ENCODE data around the gene COPG2. TPM values are rescaled to one million over a fixed set of nuclear protein-coding genes. Genes with fewer than 3 reads are reported as not detected.

Gene COPG2
- total RNA-seq, 4 donors from 2014 or later, result 19.9 to 25.9 (median 23.8) TPM

DNA sequence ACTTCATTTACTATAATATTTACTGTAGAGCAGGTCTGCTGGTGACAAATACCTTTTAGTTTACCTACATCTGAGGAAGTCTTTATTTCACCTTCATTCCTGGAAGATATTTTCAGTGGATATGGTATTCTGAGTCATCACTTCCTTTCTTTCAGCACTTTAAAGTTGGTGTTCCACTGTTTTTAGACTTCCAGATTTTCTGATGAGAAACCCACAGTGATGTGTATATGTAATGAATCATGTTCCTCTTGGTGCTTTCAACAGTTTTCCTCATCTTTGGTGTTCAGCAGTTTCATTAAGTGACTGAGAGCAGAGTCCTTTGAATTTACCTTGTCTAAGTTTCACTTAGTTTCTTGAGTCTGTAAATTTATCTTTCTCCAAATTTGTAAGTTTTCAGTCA lies 36.4 kb downstream of the COPG2 start:
- intact Hi-C loops (cut with DNase I; ENCODE audit: low total_unique reads), result no loop called here
- no peak for DNase-seq (ENCODE audit: low spot score in 2 of 2)
- H3K4me3 ChIP-seq (ENCODE audit: low read depth, poor library complexity, severe bottlenecking), result no peak overlapping the region
- no peak for TF ChIP-seq POLR2A (IDR thresholded peaks at IDR 0.05)
- TF ChIP-seq, protein P1, sequence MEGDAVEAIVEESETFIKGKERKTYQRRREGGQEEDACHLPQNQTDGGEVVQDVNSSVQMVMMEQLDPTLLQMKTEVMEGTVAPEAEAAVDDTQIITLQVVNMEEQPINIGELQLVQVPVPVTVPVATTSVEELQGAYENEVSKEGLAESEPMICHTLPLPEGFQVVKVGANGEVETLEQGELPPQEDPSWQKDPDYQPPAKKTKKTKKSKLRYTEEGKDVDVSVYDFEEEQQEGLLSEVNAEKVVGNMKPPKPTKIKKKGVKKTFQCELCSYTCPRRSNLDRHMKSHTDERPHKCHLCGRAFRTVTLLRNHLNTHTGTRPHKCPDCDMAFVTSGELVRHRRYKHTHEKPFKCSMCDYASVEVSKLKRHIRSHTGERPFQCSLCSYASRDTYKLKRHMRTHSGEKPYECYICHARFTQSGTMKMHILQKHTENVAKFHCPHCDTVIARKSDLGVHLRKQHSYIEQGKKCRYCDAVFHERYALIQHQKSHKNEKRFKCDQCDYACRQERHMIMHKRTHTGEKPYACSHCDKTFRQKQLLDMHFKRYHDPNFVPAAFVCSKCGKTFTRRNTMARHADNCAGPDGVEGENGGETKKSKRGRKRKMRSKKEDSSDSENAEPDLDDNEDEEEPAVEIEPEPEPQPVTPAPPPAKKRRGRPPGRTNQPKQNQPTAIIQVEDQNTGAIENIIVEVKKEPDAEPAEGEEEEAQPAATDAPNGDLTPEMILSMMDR (IDR thresholded peaks at IDR 0.05), result no peak

DNA sequence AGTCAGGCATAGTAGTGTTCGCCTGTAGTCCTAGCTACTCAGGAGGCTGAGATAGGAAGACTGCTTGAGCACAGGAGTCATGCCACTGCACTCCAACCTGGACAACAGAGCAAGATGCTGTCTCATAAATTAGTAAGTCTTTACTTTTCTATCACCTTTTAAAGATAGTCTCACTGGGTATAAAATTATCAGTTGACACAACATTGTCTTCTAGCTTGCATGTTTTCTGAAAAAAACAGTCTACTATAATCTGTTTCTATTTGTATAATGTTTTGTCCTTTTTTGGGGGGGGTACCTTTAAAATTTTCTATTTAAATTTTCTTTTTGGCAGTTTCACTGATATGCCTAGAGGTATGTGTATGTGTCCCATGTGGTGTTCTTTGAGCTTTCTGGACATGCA lies 39.6 kb downstream of the COPG2 start:
- WGBS, 2 donors, result 91 to 93% methylated on average over 1 of the region's 1 CpG
- DNase-seq (ENCODE audit: low spot score in 2 of 2), result no peak
- intact Hi-C loops (cut with DNase I; ENCODE audit: low total_unique reads), result no loop called here
- TF ChIP-seq, protein P1 (IDR thresholded peaks at IDR 0.05), result no peak
- TF ChIP-seq POLR2A (IDR thresholded peaks at IDR 0.05), result no peak
- no peak overlapping the region for H3K4me3 ChIP-seq (ENCODE audit: low read depth, poor library complexity, severe bottlenecking)

DNA sequence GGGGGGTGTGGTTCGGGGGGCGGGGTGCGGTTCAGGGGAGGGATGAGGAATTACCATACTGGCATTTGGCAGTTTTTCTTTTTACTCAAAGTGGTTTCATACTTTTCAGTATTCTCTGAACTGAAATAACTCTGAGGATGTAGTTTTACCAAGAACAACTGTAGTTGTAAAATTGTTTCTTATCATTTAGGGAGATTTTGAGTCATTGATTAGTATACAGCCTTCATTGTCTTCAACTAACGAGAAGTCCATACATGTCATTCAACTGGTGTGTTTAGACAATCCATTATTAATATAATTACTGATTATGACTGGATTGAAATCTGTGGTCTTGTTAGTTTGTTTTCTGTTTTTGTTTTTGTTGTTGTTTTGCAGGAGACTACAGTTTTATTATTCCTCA lies 40.8 kb downstream of the COPG2 start:
- intact Hi-C loops (cut with DNase I; ENCODE audit: low total_unique reads), result no loop called here
- no peak overlapping the region for H3K4me3 ChIP-seq (ENCODE audit: low read depth, poor library complexity, severe bottlenecking)
- no peak for TF ChIP-seq POLR2A (IDR thresholded peaks at IDR 0.05)
- TF ChIP-seq, protein P1 (IDR thresholded peaks at IDR 0.05), result no peak
- WGBS, 2 donors, result 91 to 94% methylated on average over 4 of the region's 4 CpGs
- no peak for DNase-seq (ENCODE audit: low spot score in 2 of 2)

DNA sequence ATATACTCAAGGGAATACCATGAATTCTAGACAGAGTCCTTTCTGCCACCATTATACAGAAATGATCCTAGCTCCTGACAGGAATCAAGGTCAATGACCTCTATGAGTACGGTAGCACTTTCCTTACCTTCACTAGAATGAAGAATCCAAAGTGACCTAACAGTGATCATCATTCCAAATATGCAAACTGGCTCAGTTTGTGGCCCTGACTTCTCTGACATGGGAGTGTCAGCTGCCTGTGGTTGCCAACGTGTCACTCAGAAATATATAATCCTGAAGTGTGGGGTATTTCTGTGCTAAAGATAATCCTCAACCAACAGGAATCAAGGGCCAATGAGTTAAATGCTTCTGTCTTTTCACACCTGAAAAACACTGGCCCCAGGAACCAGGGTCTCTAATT lies 45.7 kb downstream of the COPG2 start:
- WGBS, 2 donors, result 94 to 97% methylated on average over 2 of the region's 2 CpGs
- H3K4me3 ChIP-seq (ENCODE audit: low read depth, poor library complexity, severe bottlenecking), result no peak overlapping the region
- TF ChIP-seq, protein P1 (IDR thresholded peaks at IDR 0.05), result no peak
- TF ChIP-seq POLR2A (IDR thresholded peaks at IDR 0.05), result no peak
- DNase-seq (ENCODE audit: low spot score in 2 of 2), result no peak
- intact Hi-C loops (cut with DNase I; ENCODE audit: low total_unique reads), result no loop called here

DNA sequence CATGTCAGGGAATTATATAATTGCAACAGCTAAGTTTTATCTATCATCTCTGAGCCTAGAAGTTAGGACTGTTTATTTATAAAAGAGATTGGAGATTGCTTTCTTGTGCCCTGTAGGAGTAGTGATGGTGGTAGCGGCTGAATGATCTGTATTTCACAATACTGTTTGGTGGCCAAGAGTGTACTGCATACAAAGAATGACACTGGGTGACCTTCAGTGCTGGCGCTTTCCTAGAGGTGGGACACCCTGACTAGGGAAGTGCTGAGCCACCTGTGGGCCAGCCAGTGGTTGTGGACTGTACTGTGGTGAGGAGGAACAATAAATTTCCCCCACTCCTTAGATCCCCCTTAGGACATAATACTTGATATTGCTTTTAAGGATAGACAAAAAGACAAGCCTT lies 53.0 kb downstream of the COPG2 start:
- no peak for DNase-seq (ENCODE audit: low spot score in 2 of 2)
- TF ChIP-seq, protein P1 (IDR thresholded peaks at IDR 0.05), result no peak
- WGBS, 2 donors, result 95% methylated on average over 2 of the region's 2 CpGs
- intact Hi-C loops (cut with DNase I; ENCODE audit: low total_unique reads), result no loop called here
- no peak overlapping the region for H3K4me3 ChIP-seq (ENCODE audit: low read depth, poor library complexity, severe bottlenecking)

DNA sequence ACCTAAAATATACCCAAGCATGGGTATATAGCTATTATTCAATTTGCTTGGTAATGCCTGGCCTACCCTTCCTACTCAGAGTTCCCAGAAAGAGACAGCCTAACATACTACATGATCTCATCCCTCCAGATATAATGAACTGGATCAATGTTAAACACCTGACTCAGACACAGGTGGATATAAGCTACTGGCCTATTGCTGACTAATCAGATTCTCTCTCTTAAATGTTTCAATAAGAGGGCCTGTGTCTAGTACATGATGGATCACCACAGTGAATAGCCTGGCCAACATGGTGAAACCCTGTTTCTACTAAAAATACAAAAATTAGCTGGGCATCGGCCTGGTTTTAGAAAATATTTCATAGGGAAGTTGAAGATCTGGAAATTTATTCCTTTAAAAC lies 54.1 kb downstream of the COPG2 start:
- intact Hi-C loops (cut with DNase I; ENCODE audit: low total_unique reads), result no loop called here
- no peak overlapping the region for H3K4me3 ChIP-seq (ENCODE audit: low read depth, poor library complexity, severe bottlenecking)
- TF ChIP-seq, protein P1 (IDR thresholded peaks at IDR 0.05), result no peak
- no peak for TF ChIP-seq POLR2A (IDR thresholded peaks at IDR 0.05)
- 93 to 100% methylated on average over 1 of the region's 1 CpG for WGBS, 2 donors
- no peak for DNase-seq (ENCODE audit: low spot score in 2 of 2)

All from lower leg skin (tissue), 4 donors.